GM19395 (cell line): ENCODE results near the gene USP54.

Experiments
- ATAC-seq: cut with Tn5 transposase; IDR thresholded peaks from one replicate; pipeline ENCODE4 v1.9.1; 2021; ENCODE audit warnings: mild to moderate bottlenecking, moderate library complexity; ENCODE audit not compliant: unreplicated experiment

USP54 gene

GRCh38 chr10:73478636-73479035 lies 112.5 kb downstream of the USP54 start:
- no peak for ATAC-seq

GRCh38 chr10:73471226-73471625 lies 119.9 kb downstream of the USP54 start:
- ATAC-seq = no peak

GRCh38 chr10:73469579-73469978 lies 121.6 kb downstream of the USP54 start:
- no peak for ATAC-seq

GRCh38 chr10:73467206-73467605 lies 123.9 kb downstream of the USP54 start:
- ATAC-seq = no peak

GRCh38 chr10:73465978-73466726 lies 125.0 kb downstream of the USP54 start:
- no peak for ATAC-seq

- no peak for ATAC-seq
Measured at GRCh38 chr10:73460897-73461296, 130.2 kb downstream of the USP54 start.

GRCh38 chr10:73459683-73460314 lies 131.3 kb downstream of the USP54 start:
- no peak for ATAC-seq

- no peak for ATAC-seq
Measured at GRCh38 chr10:73456187-73456890, 134.8 kb downstream of the USP54 start.

- ATAC-seq = no peak
Measured at GRCh38 chr10:73449113-73449512, 142.0 kb downstream of the USP54 start.

- ATAC-seq = no peak
Measured at GRCh38 chr10:73448384-73448783, 142.8 kb downstream of the USP54 start.
